HS-27A (cell line): ENCODE measurements around the gene CTU2.

Experiments used
- DNase-seq: peaks from one replicate; pipeline ENCODE4 v3.0.0-alpha.2; 2012; ENCODE audit warnings: low read depth, missing footprints

Gene CTU2

GRCh38 chr16:88761143-88761534, 54.8 kb downstream of the CTU2 start:
- DNase-seq: no peak

- no peak for DNase-seq
These were observed 55.5 kb downstream of the CTU2 start for GRCh38 chr16:88761830-88762229.

DNA sequence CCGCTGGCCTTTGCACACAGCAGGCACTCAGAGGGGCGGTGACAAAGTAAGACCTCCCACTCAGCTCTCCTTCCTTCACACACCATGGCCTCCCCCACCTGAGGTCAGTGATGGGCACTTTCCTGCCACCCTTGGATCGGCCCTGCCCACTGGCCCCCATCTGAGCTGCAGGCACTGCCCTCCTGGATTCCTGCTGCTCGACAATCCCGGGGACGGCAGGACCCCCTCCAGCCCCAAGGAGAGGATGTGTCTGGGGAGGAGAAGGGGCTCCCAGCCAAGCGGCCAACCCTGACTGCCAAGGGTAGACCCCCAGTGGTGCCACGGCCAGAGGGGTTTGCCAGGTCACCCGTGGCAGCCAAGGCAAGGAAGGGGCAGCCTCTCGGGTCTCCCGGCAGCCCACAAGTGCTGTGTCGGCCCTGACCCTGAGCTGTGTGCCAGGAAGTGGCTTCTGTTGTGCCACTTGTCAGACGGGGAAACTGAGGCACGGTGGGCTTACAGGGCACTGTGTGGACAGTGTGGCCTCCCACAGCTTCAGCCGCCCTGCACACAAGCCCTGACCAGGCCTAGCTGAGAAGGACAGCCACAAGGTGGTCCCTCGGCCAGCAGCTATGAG, 56.1 kb downstream of the CTU2 start:
- DNase-seq: no peak

DNA sequence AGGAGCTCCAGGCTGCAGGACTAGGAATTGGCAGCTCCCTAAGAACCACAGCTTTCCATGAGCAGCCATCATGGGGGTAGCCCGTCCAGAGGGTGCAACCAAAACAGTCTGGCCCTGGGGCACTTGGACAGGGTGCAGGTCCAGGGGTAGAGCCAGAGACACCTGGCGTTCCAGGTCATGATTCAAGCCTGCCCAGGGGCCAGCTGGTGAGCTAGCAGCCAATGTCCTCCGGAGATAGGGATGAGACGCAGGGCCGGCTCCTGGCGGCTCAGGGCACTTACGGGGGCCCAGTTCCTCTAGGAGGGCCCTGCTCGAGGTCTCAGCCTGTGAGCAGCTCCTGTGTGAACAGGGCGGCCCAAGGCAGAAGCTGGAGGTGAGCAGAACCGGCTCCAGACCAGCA, 56.6 kb downstream of the CTU2 start:
- DNase-seq: no peak

DNA sequence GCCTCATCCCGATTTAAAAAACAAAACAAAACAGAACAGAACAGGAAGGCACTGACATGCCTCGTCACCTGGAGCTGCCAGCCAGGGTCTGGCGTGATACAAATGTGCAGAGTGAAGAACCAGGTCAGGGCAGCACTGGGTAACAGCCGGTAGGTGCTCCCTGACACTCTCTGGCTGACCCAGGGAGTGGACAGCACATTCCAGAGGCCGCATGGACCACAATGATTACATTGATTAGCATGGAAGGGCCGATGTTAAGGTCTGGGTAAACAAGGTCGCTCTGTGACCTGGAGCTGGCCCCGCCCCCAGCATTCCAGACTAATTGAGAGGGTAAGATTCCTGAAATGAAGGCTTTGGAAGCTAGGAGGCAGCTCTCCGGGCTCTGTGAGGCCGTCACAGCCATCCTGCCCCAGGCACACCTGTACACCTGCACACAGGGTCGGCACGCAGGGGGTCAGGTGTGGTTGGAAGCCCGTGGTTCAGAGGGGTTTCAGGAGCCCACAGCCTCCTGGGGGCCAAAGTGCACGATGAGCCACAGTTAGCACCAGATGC, 57.3 kb downstream of the CTU2 start:
- DNase-seq: no peak

DNA sequence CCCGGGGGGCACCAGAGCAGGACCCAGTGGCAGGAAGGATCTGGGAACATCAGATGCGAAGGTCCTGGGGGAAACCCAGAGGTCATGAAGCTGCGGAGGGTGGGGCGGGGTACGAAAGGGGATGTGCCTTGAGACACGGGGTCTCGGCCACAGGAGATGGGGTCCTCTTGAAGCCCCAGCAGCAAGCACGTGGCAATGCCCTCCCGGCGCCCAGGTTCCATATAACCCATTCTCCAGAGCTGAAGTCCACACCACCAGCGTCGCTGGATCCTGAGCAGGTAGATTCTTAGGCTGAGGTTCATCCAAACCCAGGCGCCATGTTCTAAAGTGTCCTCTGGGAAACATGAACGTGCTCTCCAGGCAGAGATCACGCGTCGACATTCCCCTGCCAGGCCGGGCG, 57.8 kb downstream of the CTU2 start:
- DNase-seq: no peak

GRCh38 chr16:88764913-88765349, 58.6 kb downstream of the CTU2 start:
- DNase-seq: no peak
